A549 (cell line): ENCODE results near the gene SNAI1. TPM values are rescaled to one million over a fixed set of nuclear protein-coding genes. Genes with fewer than 3 reads are reported as not detected.
A peak's percentile ranks its signal among the peaks of the same experiment; 100 is the strongest.

ENCODE experiments used
- ATAC-seq, 2 experiments: fragments of 200-7000 bp in 1 of 2; fragments of >200 bp in 1 of 2; cut with Nextera tagmentation in 1 of 2; cut with Tn5 transposase in 1 of 2; 3 replicates each; pipeline versions ENCODE4 v1.8.0 to v1.9.1; 2018 to 2020; ENCODE audit warnings: mild to moderate bottlenecking in 1 of 2, moderate library complexity in 1 of 2
- CTCF ChIA-PET: fragments of 300-600 bp; sonication (Branson Sonifier 250); formaldehyde crosslinking; extraction: SDS; loops from one replicate; lab custom pipeline; 2021; ENCODE audit warnings: antibody characterized with exemption, inconsistent platforms; lab: Yijun Ruan, JAX
- POLR2A ChIA-PET: fragments of 350-600 bp; formaldehyde crosslinking; extraction: SDS; loops from one replicate; lab custom pipeline; 2021; ENCODE audit warnings: antibody characterized with exemption, inconsistent platforms; lab: Yijun Ruan, JAX
- DNase-seq, 2 experiments: peaks; one replicate each; pipeline versions ENCODE4 v3.0.0 to v3.0.0-alpha.2; 2011 to 2016; ENCODE audit warnings: low read depth in 1 of 2, low spot score in 1 of 2
- FAIRE-seq: peaks from 2 replicates; lab custom pipeline; 2011; peaks lifted over from hg19 to GRCh38; lab: Jason Lieb, UNC
- H3K27ac ChIP-seq, 2 experiments: fragments of >200 bp; sonication (Bioruptor Twin); formaldehyde crosslinking; 3 replicates each; pipeline ENCODE4 v1.5.1; 2016 to 2017
- H3K4me1 ChIP-seq: fragments of >200 bp; sonication (Bioruptor Twin); formaldehyde crosslinking; 3 replicates; pipeline ENCODE4 v1.6.1; 2016
- H3K4me2 ChIP-seq: fragments of >200 bp; sonication (Bioruptor Twin); formaldehyde crosslinking; 3 replicates; pipeline ENCODE4 v1.6.1; 2016
- H3K4me3 ChIP-seq: fragments of >200 bp; sonication (Bioruptor Twin); formaldehyde crosslinking; 3 replicates; pipeline ENCODE4 v1.5.1; 2016
- H3K9me3 ChIP-seq: fragments of >200 bp; sonication (Bioruptor Twin); formaldehyde crosslinking; 3 replicates; pipeline ENCODE4 v1.6.1; 2016
- CEBPB ChIP-seq, 2 experiments: fragments of >200 bp in 1 of 2; sonication (Bioruptor Twin) in 1 of 2; formaldehyde crosslinking in 1 of 2; IDR thresholded peaks; 2 replicates each; pipeline ENCODE4 v1.6.1; 2012 to 2016
- EHMT2 ChIP-seq: fragments of 200-600 bp; sonication (generic); IDR thresholded peaks from 2 replicates; pipeline ENCODE4 v1.6.1; 2016; ENCODE audit warnings: antibody characterized with exemption, low read depth, mild to moderate bottlenecking, moderate library complexity
- FOSL2 ChIP-seq, 2 experiments: fragments of 450-650 bp in 1 of 2; fragments of >200 bp in 1 of 2; sonication (Bioruptor Twin) in 1 of 2; formaldehyde crosslinking; IDR thresholded peaks; 2 replicates each; pipeline versions ENCODE4 v1.5.0 to v1.6.1; 2016 to 2020; ENCODE audit warnings: mild to moderate bottlenecking in 1 of 2, moderate library complexity in 1 of 2
- HDAC2 ChIP-seq: fragments of 200-600 bp; sonication (generic); IDR thresholded peaks from 2 replicates; pipeline ENCODE4 v1.6.1; 2016
- HEYL ChIP-seq: fragments of 250-450 bp; sonication (Bioruptor Pico); IDR thresholded peaks from 2 replicates; pipeline ENCODE4 v1.8.0; 2021; ENCODE audit warnings: mild to moderate bottlenecking, moderate library complexity
- HOXB5 ChIP-seq: fragments of 250-450 bp; sonication (Bioruptor Pico); IDR thresholded peaks from 2 replicates; pipeline ENCODE4 v1.5.0; 2020; ENCODE audit warnings: mild to moderate bottlenecking, moderate library complexity
- MAFK ChIP-seq: fragments of 450-650 bp; IDR thresholded peaks from 2 replicates; pipeline ENCODE4 v1.6.1; 2014; ENCODE audit not compliant: partially characterized antibody
- MYC ChIP-seq: IDR thresholded peaks from 2 replicates; pipeline ENCODE4 v1.6.1; 2012; ENCODE audit warnings: mild to moderate bottlenecking, inconsistent platforms, low read length, improper control_type of control experiment, borderline replicate concordance
- RAD21 ChIP-seq, 2 experiments: fragments of >200 bp in 1 of 2; sonication (Bioruptor Twin) in 1 of 2; formaldehyde crosslinking in 1 of 2; IDR thresholded peaks in 1 of 2; conservative IDR thresholded peaks in 1 of 2; 2 replicates in 1 of 2; 3 replicates in 1 of 2; pipeline ENCODE4 v1.6.1; 2012 to 2018; ENCODE audit warnings: inconsistent platforms in 1 of 2
- RNF2 ChIP-seq: fragments of 200-600 bp; sonication (generic); IDR thresholded peaks from 2 replicates; pipeline ENCODE4 v1.6.1; 2016; ENCODE audit warnings: low read depth, mild to moderate bottlenecking, antibody characterized with exemption, moderate library complexity, borderline replicate concordance
- TP53 ChIP-seq: fragments of 250-450 bp; sonication (Bioruptor Pico); IDR thresholded peaks from 2 replicates; pipeline ENCODE4 v1.5.0; 2021; ENCODE audit warnings: mild to moderate bottlenecking, moderate library complexity
- ZFP36 ChIP-seq: fragments of 450-650 bp; IDR thresholded peaks from 2 replicates; pipeline ENCODE4 v1.6.1; 2014; ENCODE audit warnings: borderline replicate concordance; ENCODE audit not compliant: partially characterized antibody
- ZNF302 ChIP-seq: fragments of 250-450 bp; sonication (Bioruptor Pico); IDR thresholded peaks from 2 replicates; pipeline ENCODE4 v1.9.0; 2021; ENCODE audit warnings: inconsistent platforms, mild to moderate bottlenecking, moderate library complexity
- ZSCAN20 ChIP-seq: fragments of 250-450 bp; sonication (Bioruptor Pico); IDR thresholded peaks from 2 replicates; pipeline ENCODE4 v1.8.0; 2022; ENCODE audit warnings: mild to moderate bottlenecking, moderate library complexity
- WGBS: methylation state at CpG from one replicate; pipeline ENCODE4 v1.1.6; 2017; ENCODE audit errors: missing lambda C conversion rate; 5-methylcytosine and 5-hydroxymethylcytosine counted together
- polyA plus RNA-seq, 4 experiments: library from polyadenylated mRNA; depleted of rRNA in 3 of 4; stranded (reverse); fragments of >200 nt; fragmentation: RNase III in 1 of 4; extraction: RNeasy Plus Mini Kit Qiagen cat#74134 plus additional on column Dnase treatment in 1 of 4; gene quantifications; 2 replicates in 3 of 4; 3 replicates in 1 of 4; pipeline ENCODE4 v1.2.3, GENCODE V29; 2011 to 2017
- TF ChIP-seq, protein P1 (sequence below): fragments of >200 bp; sonication (Bioruptor Twin); formaldehyde crosslinking; IDR thresholded peaks from 3 replicates; pipeline ENCODE4 v1.5.1; 2016

The SNAI1 gene
- polyA plus RNA-seq, 2 of the 4 experiments (the other 2 are of a cell fraction), result 7.0 to 11.1 TPM

DNA sequence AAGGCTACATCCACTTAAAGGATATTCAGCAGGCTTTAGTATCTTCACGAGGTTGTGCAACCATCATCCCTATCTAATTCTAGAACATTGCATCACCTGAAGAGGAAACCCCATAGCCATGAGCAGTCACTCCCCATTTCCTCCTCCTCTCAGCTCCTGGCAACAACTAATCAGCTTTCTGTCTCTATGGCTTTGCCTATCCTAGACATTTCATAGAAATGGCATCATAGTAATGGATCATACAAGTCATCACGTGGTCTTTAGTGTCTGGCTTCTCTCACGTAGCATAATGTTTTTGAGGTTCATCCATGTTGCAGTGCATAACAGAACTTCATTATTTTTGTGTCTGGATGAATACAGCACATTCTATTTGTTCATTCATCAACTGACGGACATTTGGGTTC, 20.5 kb downstream of the SNAI1 start:
- peak overlapping the region in 1 of 2 experiments; percentile 15; a peak in 1 of 6 replicates for H3K27ac ChIP-seq
- no peak overlapping the region for H3K4me3 ChIP-seq
- peak in 1 of 2 experiments; percentile 42 for DNase-seq
- POLR2A ChIA-PET, result no interaction called here
- TF ChIP-seq FOSL2 (IDR thresholded peaks at IDR 0.05), result no peak
- TF ChIP-seq FOSL2 (CRISPR knock-in tag; IDR thresholded peaks at IDR 0.05), result 0 out of 2 replicates have a peak, but pooled peaks have one; percentile 12
- TF ChIP-seq HOXB5, result no peak
- TF ChIP-seq CEBPB (IDR thresholded peaks at IDR 0.05), result peak; percentile 69 to 71; a peak in 3 of 4 replicates
- TF ChIP-seq, all 56 proteins: peak for 2
- 82% methylated on average over 4 of the region's 4 CpGs for WGBS
- no peak overlapping the region for H3K4me2 ChIP-seq
- H3K9me3 ChIP-seq, result no peaks in the 10 kb centered on the region
- CTCF ChIA-PET, result interaction anchor here (0.9 to 6.2 kb wide), 6 partner anchors 10 to 67 kb away, joined by 3 to 43 read pairs (median 5); no protein-coding TSS in a partner anchor
- ATAC-seq, result peak; percentile 39 to 45; a peak in 2 of 6 replicates
- no peak for FAIRE-seq
- H3K4me1 ChIP-seq, result peaks cover 20% of the 10 kb centered on the region

DNA sequence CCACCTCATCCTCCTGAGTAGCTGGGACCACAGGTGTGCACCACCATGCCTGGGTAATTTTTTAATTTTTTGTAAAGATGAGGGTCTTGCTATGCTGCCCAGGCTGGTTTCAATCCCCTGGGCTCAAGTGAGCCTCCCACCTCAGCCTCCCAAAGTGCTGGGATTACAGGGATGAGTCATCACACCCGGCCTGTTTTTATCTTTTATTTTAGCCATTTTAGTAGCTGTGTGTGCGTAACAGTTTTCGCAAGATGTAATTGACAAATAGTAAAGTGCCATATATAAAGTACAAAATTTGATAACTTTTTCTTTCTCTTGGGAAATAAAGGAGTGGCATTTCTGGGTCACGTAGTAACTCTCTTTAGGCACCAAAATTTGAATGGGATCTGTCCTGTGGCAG, 21.4 kb downstream of the SNAI1 start:
- FAIRE-seq, result no peak
- Histone ChIP-seq H3K27ac (peak overlapping the region; percentile 11 to 65; a peak in 2 of 6 replicates), H3K9me3 (no peaks in the 10 kb centered on the region), H3K4me1 (peaks cover 20% of the 10 kb centered on the region), H3K4me2 (no peak overlapping the region), H3K4me3 (no peak overlapping the region)
- ChIA-PET POLR2A (no interaction called here), CTCF (interaction anchor here (0.9 to 6.2 kb wide), 5 partner anchors 11 to 66 kb away, joined by 3 to 43 read pairs (median 5); no protein-coding TSS in a partner anchor)
- TF ChIP-seq MYC (no peak), TP53 (CRISPR knock-in tag) (no peak), FOSL2 (IDR thresholded peaks at IDR 0.05) (no peak), FOSL2 (CRISPR knock-in tag; IDR thresholded peaks at IDR 0.05) (peak; percentile 80)
- 70% methylated on average over 4 of the region's 4 CpGs for WGBS
- DNase-seq, result no peak
- ATAC-seq, result no peak

DNA sequence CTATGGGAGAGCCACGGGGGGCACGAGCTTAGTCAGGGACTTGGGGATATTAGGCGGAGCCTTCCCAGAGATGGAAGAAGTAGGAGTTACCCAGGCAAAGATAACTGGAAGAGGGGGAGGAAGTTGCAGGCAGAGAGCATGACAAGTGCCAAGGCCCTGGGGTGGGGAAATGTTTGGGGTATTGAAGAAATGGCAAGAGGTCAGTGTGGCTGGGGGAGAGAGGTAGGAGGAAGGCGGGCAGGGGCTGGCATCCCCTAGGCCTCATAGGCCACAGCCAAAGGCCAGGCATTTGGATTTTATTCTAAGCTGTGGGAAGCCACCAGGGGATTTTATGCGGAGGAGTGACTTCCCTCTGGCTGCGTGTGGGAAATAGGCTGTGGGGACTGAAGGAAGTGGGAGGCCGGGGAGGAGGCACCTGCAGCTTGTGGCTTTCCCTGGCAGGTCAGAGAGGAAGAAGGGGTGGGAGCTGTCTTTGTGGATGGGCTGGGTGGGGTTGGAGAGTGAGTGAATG, 22.7 kb downstream of the SNAI1 start:
- Histone ChIP-seq H3K9me3 (no peaks in the 10 kb centered on the region), H3K4me1 (peaks cover 17% of the 10 kb centered on the region), H3K4me2 (no peak overlapping the region), H3K27ac (peak overlapping the region in 1 of 2 experiments; percentile 23; a peak in 1 of 6 replicates), H3K4me3 (no peak overlapping the region)
- WGBS, result 86% methylated on average over 7 of the region's 7 CpGs
- no peak for TF ChIP-seq HEYL (CRISPR knock-in tag)
- TF ChIP-seq RAD21 (conservative IDR thresholded peaks at IDR 0.05 in 1 of 2, IDR thresholded peaks at IDR 0.05 in 1 of 2), result no peak
- no peak for DNase-seq
- no peak for FAIRE-seq
- ATAC-seq, result no peak
- POLR2A ChIA-PET, result interaction anchor here (0.6 kb wide), 1 partner anchor 81 kb away, joined by 3 read pairs; no protein-coding TSS in a partner anchor
- CTCF ChIA-PET, result interaction anchor here (1.1 to 6.2 kb wide), 7 partner anchors 11 to 68 kb away, joined by 3 to 43 read pairs (median 6); no protein-coding TSS in a partner anchor

DNA sequence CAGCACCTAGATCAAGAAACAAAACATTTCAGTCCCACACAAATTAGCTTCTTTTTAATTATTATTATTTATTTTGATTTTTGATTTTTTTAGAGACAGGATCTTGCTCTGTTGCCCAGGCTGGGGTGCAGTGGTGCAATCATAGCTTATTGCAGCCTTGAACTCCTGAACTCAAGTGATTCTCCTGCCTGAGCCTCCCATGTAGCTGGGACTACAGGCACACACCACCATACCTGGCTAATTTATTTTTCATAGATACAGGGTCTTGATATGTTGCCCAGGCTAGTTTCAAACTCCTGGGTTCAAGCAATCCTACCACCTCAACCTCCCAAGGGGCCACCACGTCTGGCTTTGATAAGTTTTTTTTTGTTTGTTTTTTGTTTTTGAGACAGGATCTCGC, 24.6 kb downstream of the SNAI1 start:
- FAIRE-seq, result no peak

DNA sequence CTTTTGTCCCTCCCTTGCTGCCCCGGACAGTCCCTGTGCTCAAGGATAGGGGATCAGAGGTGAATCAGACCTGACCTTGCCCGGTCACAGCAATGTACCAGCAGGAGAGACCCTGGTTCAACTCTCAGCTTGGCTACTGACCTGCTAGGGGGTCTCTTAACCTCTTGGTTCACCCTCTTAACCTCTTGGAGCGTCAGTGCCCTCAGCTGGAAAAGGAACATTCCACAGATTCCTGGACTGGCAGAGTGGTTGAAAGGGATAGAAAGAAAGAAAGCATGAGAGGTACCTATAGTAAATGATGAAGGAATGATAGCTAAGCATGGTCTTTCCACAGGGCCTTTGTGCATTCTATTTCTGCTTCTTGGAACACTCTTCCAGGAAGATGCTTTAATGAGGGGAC, 25.2 kb downstream of the SNAI1 start:
- peaks cover 7% of the 10 kb centered on the region; the same call in 1 of the 3 replicates for H3K4me1 ChIP-seq
- H3K9me3 ChIP-seq, result no peaks in the 10 kb centered on the region
- FAIRE-seq (no peak), ATAC-seq (0 out of 6 replicates have a peak, but pooled peaks of 1 of the 2 experiments have one; percentile 11), DNase-seq (no peak)
- ChIA-PET POLR2A (no interaction called here), CTCF (interaction anchor here (0.7 to 6.2 kb wide), 5 partner anchors 19 to 63 kb away, joined by 3 to 43 read pairs (median 4); no protein-coding TSS in a partner anchor)
- 83% methylated on average over 3 of the region's 3 CpGs for WGBS
- H3K4me3 ChIP-seq, result no peak overlapping the region
- H3K4me2 ChIP-seq, result no peak overlapping the region
- TF ChIP-seq TP53 (CRISPR knock-in tag) (no peak), MAFK (no peak), RNF2 (no peak), HOXB5 (no peak), FOSL2 (IDR thresholded peaks at IDR 0.05) (no peak), FOSL2 (CRISPR knock-in tag; IDR thresholded peaks at IDR 0.05) (no peak), HDAC2 (no peak)
- TF ChIP-seq, protein P1, sequence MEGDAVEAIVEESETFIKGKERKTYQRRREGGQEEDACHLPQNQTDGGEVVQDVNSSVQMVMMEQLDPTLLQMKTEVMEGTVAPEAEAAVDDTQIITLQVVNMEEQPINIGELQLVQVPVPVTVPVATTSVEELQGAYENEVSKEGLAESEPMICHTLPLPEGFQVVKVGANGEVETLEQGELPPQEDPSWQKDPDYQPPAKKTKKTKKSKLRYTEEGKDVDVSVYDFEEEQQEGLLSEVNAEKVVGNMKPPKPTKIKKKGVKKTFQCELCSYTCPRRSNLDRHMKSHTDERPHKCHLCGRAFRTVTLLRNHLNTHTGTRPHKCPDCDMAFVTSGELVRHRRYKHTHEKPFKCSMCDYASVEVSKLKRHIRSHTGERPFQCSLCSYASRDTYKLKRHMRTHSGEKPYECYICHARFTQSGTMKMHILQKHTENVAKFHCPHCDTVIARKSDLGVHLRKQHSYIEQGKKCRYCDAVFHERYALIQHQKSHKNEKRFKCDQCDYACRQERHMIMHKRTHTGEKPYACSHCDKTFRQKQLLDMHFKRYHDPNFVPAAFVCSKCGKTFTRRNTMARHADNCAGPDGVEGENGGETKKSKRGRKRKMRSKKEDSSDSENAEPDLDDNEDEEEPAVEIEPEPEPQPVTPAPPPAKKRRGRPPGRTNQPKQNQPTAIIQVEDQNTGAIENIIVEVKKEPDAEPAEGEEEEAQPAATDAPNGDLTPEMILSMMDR, result no peak
- H3K27ac ChIP-seq, result no peak overlapping the region

More for the DNA sequence above, 24.6 kb downstream of the SNAI1 start:
- Histone ChIP-seq H3K9me3 (no peaks in the 10 kb centered on the region), H3K4me2 (no peak overlapping the region), H3K4me1 (peaks cover 9% of the 10 kb centered on the region; the same call in 1 of the 3 replicates), H3K4me3 (no peak overlapping the region), H3K27ac (no peak overlapping the region)
- no peak for TF ChIP-seq ZSCAN20
- TF ChIP-seq ZFP36, result no peak
- no peak for TF ChIP-seq ZNF302 (CRISPR knock-in tag)
- TF ChIP-seq RAD21 (conservative IDR thresholded peaks at IDR 0.05 in 1 of 2, IDR thresholded peaks at IDR 0.05 in 1 of 2), result no peak
- TF ChIP-seq EHMT2, result no peak
- no peak for TF ChIP-seq TP53 (CRISPR knock-in tag)
- POLR2A ChIA-PET, result no interaction called here
- ATAC-seq, result no peak
- WGBS, result 92% methylated on average over 2 of the region's 2 CpGs
- no peak for DNase-seq
- CTCF ChIA-PET, result interaction anchor here (0.9 to 6.2 kb wide), 4 partner anchors 29 to 63 kb away, joined by 3 to 43 read pairs (median 10); no protein-coding TSS in a partner anchor
